CD14-positive monocyte (primary cell): ENCODE data around the gene PPP3R2. TPM values are rescaled to one million over a fixed set of nuclear protein-coding genes. Genes with fewer than 3 reads are reported as not detected.

Experiments used
- DNase-seq, 3 donors: peaks; one replicate each; pipeline ENCODE4 v3.0.0-alpha.2; 2011 to 2022
- H2AFZ ChIP-seq: 2 replicates; pipeline ENCODE4 v1.6.0; 2012; ENCODE audit warnings: mild to moderate bottlenecking, low read depth, low read length, inconsistent platforms; ENCODE audit not compliant: insufficient read depth, poor library complexity, severe bottlenecking
- H3K27ac ChIP-seq, 2 donors: 1 replicate in 1 of 2; 2 replicates in 1 of 2; pipeline ENCODE4 v1.5.1; 2012 to 2013; ENCODE audit warnings: low read length in 2 of 2, control low read depth in 1 of 2, inconsistent platforms in 1 of 2, low read depth in 1 of 2, mild to moderate bottlenecking in 1 of 2
- H3K27me3 ChIP-seq, 2 donors: one replicate each; pipeline versions ENCODE4 v1.6.0 to v1.6.1; 2011 to 2013; ENCODE audit warnings: low read length in 2 of 2; ENCODE audit not compliant: control insufficient read depth in 2 of 2, insufficient read depth in 2 of 2
- H3K36me3 ChIP-seq, 2 donors: replicated peaks in 1 of 2; 1 replicate in 1 of 2; 2 replicates in 1 of 2; pipeline versions ENCODE4 v1.5.1 to v1.6.1; 2012 to 2013; ENCODE audit warnings: low read length in 2 of 2, control low read depth in 1 of 2, inconsistent platforms in 1 of 2, mild to moderate bottlenecking in 1 of 2; ENCODE audit not compliant: insufficient read depth in 2 of 2, control insufficient read depth in 1 of 2
- H3K4me1 ChIP-seq, 2 donors: 1 replicate in 1 of 2; 2 replicates in 1 of 2; pipeline versions ENCODE4 v1.5.1 to v1.6.1; 2012 to 2013; ENCODE audit warnings: low read length in 2 of 2, control low read depth in 1 of 2, inconsistent platforms in 1 of 2, mild to moderate bottlenecking in 1 of 2, moderate library complexity in 1 of 2; ENCODE audit not compliant: insufficient read depth in 2 of 2, control insufficient read depth in 1 of 2
- H3K4me2 ChIP-seq: replicated peaks from 2 replicates; pipeline ENCODE3; 2012; ENCODE audit warnings: low read length, moderate library complexity, mild to moderate bottlenecking; ENCODE audit not compliant: poor library complexity, severe bottlenecking; ENCODE audit errors: extremely low read depth
- H3K4me3 ChIP-seq, 3 experiments: fragments of 200-600 bp in 1 of 3; sonication (generic) in 1 of 3; replicated peaks in 1 of 3; 1 replicate in 2 of 3; 2 replicates in 1 of 3; pipeline ENCODE4 v1.5.1; 2011 to 2013; ENCODE audit warnings: low read length in 3 of 3, mild to moderate bottlenecking in 3 of 3, control low read depth in 2 of 3, low read depth in 2 of 3, inconsistent platforms in 1 of 3, moderate library complexity in 1 of 3
- H3K79me2 ChIP-seq: 2 replicates; pipeline ENCODE4 v1.6.0; 2012; ENCODE audit warnings: mild to moderate bottlenecking, control low read depth, inconsistent platforms, low read length, moderate library complexity; ENCODE audit not compliant: insufficient read depth
- H3K9ac ChIP-seq: 2 replicates; pipeline ENCODE4 v1.6.0; 2017; ENCODE audit warnings: low read length, mild to moderate bottlenecking; ENCODE audit not compliant: insufficient read depth, poor library complexity, severe bottlenecking
- H3K9me3 ChIP-seq, 2 donors: replicated peaks in 1 of 2; 1 replicate in 1 of 2; 2 replicates in 1 of 2; pipeline versions ENCODE4 v1.5.1 to v1.6.1; 2012 to 2013; ENCODE audit warnings: low read length in 2 of 2, control low read depth in 1 of 2; ENCODE audit not compliant: control insufficient read depth in 1 of 2, insufficient read depth in 1 of 2
- H4K20me1 ChIP-seq: 2 replicates; pipeline ENCODE4 v1.6.0; 2012; ENCODE audit warnings: mild to moderate bottlenecking, low read length, control low read depth, moderate library complexity; ENCODE audit not compliant: insufficient read depth
- H3K27ac Mint-ChIP-seq, 7 donors: one replicate each; pipeline ENCODE4 v1.8.0; 2020; ENCODE audit warnings: mild to moderate bottlenecking in 7 of 7, mixed read lengths in 7 of 7, moderate library complexity in 6 of 7, inconsistent platforms in 2 of 7
- H3K27me3 Mint-ChIP-seq, 3 donors: one replicate each; pipeline ENCODE4 v1.8.0; 2021 to 2022; ENCODE audit warnings: low read depth in 3 of 3, mild to moderate bottlenecking in 3 of 3, mixed read lengths in 3 of 3, moderate library complexity in 3 of 3, inconsistent platforms in 1 of 3
- H3K36me3 Mint-ChIP-seq, 2 donors: one replicate each; pipeline ENCODE4 v1.8.0; 2020; ENCODE audit warnings: mixed read lengths in 2 of 2, inconsistent platforms in 1 of 2, mild to moderate bottlenecking in 1 of 2
- H3K4me1 Mint-ChIP-seq: one replicate; pipeline ENCODE4 v1.8.0; 2020; ENCODE audit warnings: mild to moderate bottlenecking, mixed read lengths
- H3K4me3 Mint-ChIP-seq, 2 donors: one replicate each; pipeline ENCODE4 v1.8.0; 2020; ENCODE audit warnings: mild to moderate bottlenecking in 2 of 2, mixed read lengths in 2 of 2, moderate library complexity in 1 of 2
- H3K9me3 Mint-ChIP-seq, 7 donors: one replicate each; pipeline ENCODE4 v1.8.0; 2020 to 2022; ENCODE audit warnings: mixed read lengths in 7 of 7, mild to moderate bottlenecking in 6 of 7, moderate library complexity in 6 of 7, inconsistent platforms in 2 of 7
- CTCF ChIP-seq: fragments of 200-600 bp; IDR thresholded peaks from one replicate; pipeline ENCODE4 v1.8.0; 2022; ENCODE audit warnings: antibody characterized with exemption, mild to moderate bottlenecking
- WGBS: methylation state at CpG from one replicate; pipeline ENCODE4 v1.1.5; 2013; ENCODE audit warnings: missing lambda C conversion rate; ENCODE audit not compliant: insufficient coverage; 5-methylcytosine and 5-hydroxymethylcytosine counted together
- intact Hi-C, 2 donors: fragments of 100-400 bp; cut with micrococcal nuclease; formaldehyde crosslinking; loops; one replicate each; pipeline versions ENCODE4 v1.15.0 to v1.15.1; 2023
- polyA plus RNA-seq, 3 donors: library from polyadenylated mRNA; depleted of rRNA in 1 of 3; unstranded in 2 of 3; stranded (reverse) in 1 of 3; fragments of 300-500 nt in 2 of 3; fragments of >200 nt in 1 of 3; fragmentation: Illumina TruSeq in 2 of 3; gene quantifications; 1 replicate in 2 of 3; 2 replicates in 1 of 3; pipeline ENCODE4 v1.2.3, GENCODE V29; 2012 to 2021

Gene PPP3R2
- polyA plus RNA-seq, 3 donors = 0.11 TPM; not detected in 2

GRCh38 chr9:101635473-101635872, 40.7 kb upstream of the PPP3R2 start:
- Mint-ChIP-seq H3K4me3 (no peak overlapping the region), H3K4me1 (peaks cover 18% of the 10 kb centered on the region), H3K27ac (no peak overlapping the region), H3K9me3 (peaks cover 0 to 2% (median 0%) of the 10 kb centered on the region in 7 donors), H3K27me3 (no peaks in the 10 kb centered on the region), H3K36me3 (no peaks in the 10 kb centered on the region)
- Histone ChIP-seq H3K36me3 (no peaks in the 10 kb centered on the region), H3K9me3 (no peaks in the 10 kb centered on the region), H4K20me1 (no peaks in the 10 kb centered on the region), H3K4me2 (no peak overlapping the region), H3K27me3 (no peaks in the 10 kb centered on the region), H3K4me3 (no peak overlapping the region), H3K79me2 (no peaks in the 10 kb centered on the region), H3K27ac (no peak overlapping the region), H3K4me1 (peaks cover 9 to 10% of the 10 kb centered on the region in 2 donors), H3K9ac (no peak overlapping the region), H2AFZ (no peak overlapping the region)
- no peak for DNase-seq
- intact Hi-C loops = no loop called here
- no peak for TF ChIP-seq CTCF
- no CpG with 5 or more reads among the region's 1 CpG for WGBS

GRCh38 chr9:101634741-101635409, 40.1 kb upstream of the PPP3R2 start:
- no peak for DNase-seq
- Histone ChIP-seq H3K79me2 (no peaks in the 10 kb centered on the region), H4K20me1 (no peaks in the 10 kb centered on the region), H3K4me1 (peaks cover 13 to 15% of the 10 kb centered on the region in 2 donors), H3K36me3 (no peaks in the 10 kb centered on the region), H3K4me3 (no peak overlapping the region), H3K27me3 (no peaks in the 10 kb centered on the region), H2AFZ (no peak overlapping the region), H3K27ac (no peak overlapping the region), H3K9ac (no peak overlapping the region), H3K9me3 (no peaks in the 10 kb centered on the region), H3K4me2 (no peak overlapping the region)
- 73% methylated on average over 2 of the region's 4 CpGs for WGBS
- no peak for TF ChIP-seq CTCF
- no peaks in the 10 kb centered on the region for H3K36me3 Mint-ChIP-seq
- H3K27me3 Mint-ChIP-seq = no peaks in the 10 kb centered on the region
- H3K4me1 Mint-ChIP-seq = peaks cover 19% of the 10 kb centered on the region
- peaks cover 0 to 2% (median 0%) of the 10 kb centered on the region in 7 donors for H3K9me3 Mint-ChIP-seq
- H3K4me3 Mint-ChIP-seq = no peak overlapping the region
- no peak overlapping the region for H3K27ac Mint-ChIP-seq
- intact Hi-C loops = no loop called here
